Measurements from ENCODE around the gene TRIM27.
"Not testable (repeated sequence)": the region's sequence is repeated elsewhere in the genome, so short reads cannot be mapped to it uniquely, and the experiment has no call there.

Gene TRIM27

DNA sequence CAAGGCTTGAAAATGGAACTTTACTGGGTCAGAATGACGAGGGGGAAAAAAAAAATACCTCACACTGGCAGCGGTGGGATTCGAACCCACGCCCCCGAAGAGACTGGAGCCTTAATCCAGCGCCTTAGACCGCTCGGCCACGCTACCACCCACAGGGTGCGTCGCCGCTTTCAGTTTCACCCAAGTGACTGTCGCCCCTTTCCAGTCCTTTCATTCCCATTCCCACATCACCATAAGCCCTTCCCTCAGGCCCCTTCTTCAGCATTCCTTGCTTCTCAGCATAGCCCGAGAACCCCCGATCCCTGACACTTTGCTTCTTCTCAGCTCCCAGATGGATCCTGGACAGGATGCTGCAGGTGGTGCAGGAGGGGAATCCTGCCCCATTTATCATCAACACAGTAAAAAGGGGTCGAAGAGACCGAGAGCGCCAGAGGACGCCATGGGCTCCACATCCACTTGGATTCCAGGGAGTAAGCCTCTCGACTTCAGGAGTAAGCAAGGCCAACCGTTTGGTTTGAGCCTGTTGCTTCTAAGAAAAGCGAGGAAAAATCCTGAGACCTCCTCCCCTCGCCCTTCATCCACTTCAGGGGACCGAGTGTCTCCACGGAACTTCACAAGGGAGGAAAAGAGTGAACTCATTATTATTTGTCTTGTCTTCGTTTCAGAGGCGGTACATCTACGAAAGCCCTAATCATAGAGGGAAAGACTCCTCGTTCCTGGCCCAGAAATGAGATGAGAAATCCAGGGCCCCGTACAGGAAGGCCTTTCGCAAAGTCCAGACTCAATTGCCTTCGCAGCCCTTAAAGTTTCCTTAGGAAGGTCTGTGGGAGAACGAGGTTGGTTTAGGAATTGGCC is 20.0 kb upstream of the TRIM27 start:
- H3K27ac ChIP-seq = peak overlapping the region in 18 of 21 experiments; percentile 1 to 79 (median 57)
- peak overlapping the region; percentile 23 to 50 (median 34) for H3K4me3 ChIP-seq

DNA sequence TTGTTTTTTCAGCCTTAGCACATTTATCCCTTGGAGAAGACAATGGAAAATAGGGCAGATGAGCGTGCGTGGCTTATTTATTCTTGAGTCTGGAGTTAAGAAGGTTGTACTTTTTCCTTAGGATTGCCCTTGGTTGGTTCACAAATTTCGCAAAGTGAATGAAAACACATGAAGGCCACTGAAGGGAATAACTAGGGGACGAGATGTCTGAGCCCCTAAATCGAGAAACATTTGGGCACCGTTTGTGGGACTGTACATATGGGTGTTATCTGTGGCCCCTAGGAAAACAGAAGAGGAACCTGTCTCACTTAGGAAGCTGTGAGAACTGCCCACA is 19.4 kb upstream of the TRIM27 start:
- Histone ChIP-seq H3K4me3 (peak overlapping the region in 4 of 7 experiments; percentile 23 to 50 (median 42)), H3K27ac (peak overlapping the region in 1 of 21 experiments; percentile 32)

DNA sequence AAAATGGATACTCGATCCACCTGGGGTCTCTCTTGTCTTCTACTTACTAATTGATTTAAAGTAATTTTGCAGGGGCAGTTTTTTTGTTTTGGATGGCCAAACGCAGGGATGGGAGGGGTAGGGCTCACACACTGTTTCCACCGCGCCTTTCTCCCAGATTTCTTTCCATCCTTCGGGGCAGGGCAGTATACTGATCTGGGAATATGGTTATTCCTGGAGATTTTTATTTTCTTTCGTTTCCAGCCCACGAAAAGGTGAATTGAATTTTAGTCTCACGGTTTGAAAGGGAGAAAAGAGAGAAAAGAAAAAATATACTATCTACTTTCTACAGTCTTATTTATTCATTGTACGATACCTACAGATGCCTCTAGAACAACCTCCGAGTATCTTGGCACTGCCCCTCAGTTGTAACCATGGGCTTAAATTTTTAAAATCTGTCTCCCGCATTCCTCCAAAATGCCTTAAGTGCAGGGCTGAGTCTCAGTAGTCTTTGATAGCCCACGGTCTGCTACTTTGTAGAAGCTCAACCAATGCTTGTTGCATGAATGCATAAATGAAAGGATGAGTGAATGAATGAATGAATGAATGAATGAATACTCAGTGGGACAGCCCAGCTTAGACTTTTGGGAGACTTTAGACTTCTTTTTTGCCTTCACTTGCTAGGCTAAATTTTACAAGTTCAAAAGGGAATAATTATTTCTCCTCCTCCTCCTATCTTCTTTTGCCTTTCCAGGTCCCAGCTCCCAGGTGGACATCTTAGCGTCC is 18.1 kb upstream of the TRIM27 start:
- Histone ChIP-seq H3K27ac (peak overlapping the region in 10 of 21 experiments; percentile 55 to 87 (median 74)), H3K4me3 (peak overlapping the region; percentile 39 to 62 (median 52))

DNA sequence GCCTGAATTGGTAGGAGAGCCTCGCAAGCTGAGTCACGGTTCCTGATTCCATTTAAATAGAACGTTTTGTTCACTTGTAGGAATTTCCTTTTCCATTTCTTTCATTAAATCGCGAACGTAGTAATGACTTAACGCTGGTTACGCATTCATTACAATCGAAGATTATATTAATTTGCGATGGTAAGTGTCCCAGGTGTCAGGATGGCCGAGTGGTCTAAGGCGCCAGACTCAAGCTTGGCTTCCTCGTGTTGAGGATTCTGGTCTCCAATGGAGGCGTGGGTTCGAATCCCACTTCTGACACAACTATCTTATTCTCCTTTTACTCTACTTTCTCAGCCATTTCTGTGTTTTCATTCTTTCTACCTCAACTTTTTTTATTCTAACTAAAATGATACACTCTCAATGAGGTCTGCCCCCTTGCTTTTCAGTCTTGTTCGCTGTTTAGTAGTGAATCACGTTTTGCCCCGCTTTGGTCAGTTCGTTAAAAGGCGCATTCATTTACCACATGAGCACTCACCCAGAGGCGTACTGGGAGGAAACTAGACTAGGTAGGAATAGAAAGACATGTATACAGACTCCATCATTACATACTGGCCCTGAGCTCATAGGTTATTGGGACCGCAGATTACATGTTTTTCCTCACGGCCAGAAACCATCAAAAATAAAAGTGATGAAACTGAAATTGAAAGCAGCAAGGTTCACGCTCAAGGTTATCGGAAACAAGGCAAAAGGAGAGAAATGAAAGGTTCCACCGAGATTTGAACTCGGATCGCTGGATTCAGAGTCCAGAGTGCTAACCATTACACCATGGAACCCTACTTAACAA is 17.3 kb upstream of the TRIM27 start:
- peak overlapping the region; percentile 39 to 62 (median 52) for H3K4me3 ChIP-seq
- peak overlapping the region in 18 of 21 experiments; percentile 38 to 87 (median 70) for H3K27ac ChIP-seq

DNA sequence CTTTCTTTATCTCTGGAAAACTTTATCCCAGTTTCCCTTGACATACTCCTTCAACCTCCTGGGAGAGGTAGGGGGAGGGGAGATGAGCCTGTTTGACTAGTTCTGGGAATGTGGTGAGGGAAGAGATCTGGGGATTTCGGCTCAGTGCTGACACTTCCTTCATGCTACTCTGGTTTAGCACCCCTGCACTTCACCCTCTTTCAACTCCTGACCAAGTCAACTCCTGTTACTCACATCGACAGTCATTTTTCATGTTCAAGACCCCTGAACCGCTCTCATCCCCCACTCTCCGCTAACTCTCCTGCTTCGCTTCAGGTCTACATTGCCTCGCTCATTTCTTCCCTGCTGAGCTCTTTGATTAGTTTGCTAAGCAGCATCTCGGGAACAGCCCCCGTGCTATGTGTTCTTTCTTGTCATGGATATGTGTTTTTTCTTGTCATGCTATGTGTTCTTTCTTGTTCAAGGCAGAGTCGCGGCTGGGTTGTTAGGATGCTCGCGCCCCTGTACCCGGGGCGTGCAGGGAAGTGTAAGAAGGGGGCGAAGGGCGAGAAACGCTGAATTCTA is 16.6 kb upstream of the TRIM27 start:
- Histone ChIP-seq H3K4me3 (peak overlapping the region; percentile 39 to 62 (median 52)), H3K27ac (peak overlapping the region in 19 of 21 experiments; percentile 23 to 87 (median 68))

DNA sequence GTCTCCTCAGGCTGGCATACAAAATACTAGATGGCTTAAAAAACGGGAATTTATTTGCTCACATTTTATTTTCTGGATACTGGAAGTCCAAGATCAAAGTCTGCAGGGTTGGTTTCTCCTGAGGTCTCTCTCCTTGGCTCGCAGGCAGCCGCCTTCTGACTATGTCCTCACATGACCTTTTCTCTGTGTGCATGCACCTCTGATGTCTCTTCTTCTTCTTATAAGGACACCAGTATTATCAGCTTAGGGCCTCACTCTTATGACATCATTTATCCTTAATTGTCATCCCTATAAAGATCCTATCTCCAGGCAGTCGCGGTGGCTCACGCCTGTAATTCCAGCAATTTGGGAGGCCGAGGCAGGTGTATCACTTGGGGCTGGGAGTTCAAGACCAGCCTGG is 9.3 kb upstream of the TRIM27 start:
- H3K4me3 ChIP-seq = no peak overlapping the region
- H3K27ac ChIP-seq = no peak overlapping the region

DNA sequence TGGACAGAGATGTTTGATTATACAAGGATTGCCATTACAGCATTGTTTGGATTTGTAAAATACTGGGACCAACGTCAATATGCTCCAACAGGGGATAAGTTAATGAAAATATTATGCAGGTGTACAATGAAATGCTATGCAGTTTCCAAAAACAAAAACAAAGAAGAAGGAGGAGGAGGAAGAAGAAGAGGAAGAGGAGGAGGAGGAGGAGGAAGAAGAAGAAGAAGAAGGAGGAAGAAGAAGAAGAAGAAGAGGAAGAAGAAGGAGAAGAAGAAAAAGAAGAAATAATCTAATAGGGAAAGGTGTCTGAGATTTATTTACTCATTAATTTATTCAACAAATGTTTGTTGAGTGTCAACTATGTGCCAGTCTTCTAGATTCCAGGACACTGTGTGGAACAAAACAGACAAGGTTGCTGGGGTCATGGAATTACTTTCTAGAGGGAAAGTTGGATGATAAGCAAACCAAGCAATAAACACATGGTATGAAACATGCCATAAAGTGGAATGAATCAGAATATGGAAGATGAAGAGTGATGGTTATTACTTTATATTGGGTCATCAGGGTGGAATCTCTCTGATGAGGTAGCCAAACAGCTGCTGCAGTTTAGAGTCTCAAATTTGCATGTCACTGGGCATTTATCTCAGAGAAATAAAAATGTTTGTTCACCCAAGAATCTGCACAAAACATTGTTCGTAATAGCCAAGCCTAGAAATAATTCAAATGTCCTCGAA is 6.3 kb upstream of the TRIM27 start:
- H3K27ac ChIP-seq = no peak overlapping the region
- H3K4me3 ChIP-seq = no peak overlapping the region

DNA sequence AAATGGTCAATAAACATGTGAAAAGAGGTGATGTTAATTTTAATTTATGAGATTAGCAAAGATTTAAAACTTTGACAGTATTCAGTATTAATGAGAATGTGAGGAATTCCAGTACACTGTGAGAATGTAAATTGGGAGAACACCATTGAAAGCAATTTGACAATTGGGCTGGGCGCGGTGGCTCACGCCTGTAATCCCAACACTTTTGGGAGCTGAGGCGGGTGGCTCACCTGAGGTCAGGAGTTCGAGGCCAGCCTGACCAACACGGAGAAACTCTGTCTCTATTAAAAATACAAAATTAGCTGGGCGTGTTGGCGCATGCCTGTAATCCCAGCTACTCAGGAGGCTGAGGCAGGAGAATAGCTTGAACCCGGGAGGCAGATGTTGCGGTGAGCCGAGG is 5.6 kb upstream of the TRIM27 start:
- H3K4me3 ChIP-seq, H3K27ac ChIP-seq: not testable (repeated sequence)

DNA sequence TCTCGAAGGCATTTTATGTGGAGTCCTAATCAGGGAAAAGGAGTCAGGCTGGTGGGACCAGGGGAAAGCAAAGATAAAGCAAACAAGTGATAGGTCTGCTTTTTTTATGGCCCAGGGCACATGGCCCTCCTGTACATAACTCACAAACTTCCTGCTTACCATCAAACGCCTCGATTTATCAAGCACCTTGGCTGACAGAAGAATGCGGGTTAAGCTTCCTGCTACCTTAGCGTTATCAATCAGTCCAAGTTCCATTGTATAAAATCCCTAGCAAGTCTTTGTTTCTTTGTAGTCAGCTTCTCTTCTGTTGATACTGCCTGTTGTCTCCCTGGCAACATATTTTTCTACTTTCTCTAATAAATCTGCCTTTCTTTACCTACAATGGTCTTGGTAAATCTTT is 4.1 kb upstream of the TRIM27 start:
- Histone ChIP-seq H3K27ac (no peak overlapping the region), H3K4me3 (no peak overlapping the region)

DNA sequence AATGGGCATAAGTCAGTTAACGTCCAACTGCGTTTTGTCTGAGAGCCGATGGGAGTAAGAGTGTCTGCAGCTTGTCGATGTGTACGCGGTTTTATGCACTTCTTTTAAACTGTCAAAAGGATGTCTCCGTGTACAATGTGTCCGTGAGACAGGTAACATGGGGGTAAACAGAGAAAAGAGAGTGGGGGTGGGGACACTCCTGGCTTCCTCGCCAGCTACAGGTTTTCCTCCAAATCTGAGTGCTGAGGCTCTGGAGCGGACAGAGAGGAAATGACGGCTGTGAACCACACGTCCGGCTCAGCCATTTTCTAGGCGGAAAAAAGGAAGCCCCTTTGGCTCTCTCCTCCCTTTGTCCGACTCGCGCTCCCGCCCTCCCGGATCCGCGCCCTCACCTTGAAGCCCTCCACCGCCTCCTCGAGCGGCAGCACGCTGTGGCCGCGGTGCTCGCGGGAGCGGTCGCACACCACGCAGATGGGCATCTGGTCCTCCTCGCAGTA is 916 bp downstream of the TRIM27 start:
- peak overlapping the region; percentile 69 to 98 (median 94) for H3K27ac ChIP-seq
- H3K4me3 ChIP-seq = peak overlapping the region; percentile 68 to 99 (median 93)

DNA sequence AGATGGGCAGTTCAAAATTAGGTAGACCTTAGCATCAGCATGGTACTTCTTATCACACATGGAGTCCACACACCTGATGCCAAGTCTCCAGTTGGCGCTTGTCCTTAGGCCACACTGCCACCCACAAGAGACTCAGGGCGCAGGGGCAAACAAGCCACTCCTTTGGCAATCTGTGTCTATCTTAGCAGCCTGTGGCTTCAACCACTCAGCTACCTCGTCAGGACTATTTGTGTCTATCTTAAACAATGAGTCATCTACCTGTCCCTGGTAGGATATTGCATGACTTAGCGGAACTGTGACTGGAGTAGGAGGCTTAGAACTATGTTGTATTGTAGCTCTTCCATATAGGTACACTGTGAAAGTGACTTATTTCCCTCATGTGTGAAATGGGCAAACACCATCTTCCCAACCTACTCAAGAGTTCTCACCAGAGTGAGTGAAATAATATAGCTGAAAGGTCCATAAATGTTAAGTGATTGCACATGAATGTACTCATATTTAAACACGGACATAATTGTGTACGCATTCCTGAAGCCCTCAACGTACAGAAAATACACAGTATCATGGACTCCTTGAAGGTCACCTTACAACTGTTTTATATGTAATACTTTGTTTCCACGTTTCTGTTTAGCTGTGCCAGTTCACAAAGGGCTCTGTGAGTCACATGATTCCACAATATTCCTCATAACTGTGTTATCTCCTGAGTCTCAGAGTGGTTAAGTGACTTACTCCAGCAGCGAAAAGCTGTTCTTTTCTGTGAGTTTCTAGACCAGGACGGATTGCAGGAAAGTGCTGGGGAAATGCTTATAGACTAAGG is 1.6 kb downstream of the TRIM27 start:
- Histone ChIP-seq H3K27ac (peak overlapping the region in 20 of 21 experiments; percentile 86 to 98 (median 94)), H3K4me3 (peak overlapping the region; percentile 68 to 99 (median 93))

DNA sequence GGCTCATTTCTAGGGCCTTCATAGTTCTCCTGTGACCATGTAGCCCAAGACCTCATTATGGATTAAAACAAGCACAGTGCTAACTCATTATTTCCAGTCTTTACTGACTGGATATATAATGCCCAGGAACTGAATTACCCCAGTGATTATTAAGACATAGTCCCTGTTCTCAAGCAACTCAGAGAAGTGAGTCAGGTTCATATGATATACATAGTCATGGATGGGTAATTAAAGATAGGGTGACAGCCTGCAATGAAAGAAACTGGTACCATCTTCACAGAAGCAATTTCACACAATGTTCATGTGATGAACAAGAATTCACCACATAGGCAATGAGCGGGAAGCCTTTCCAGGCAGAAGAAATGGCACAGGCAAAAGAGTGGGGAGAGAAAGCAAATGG is 3.5 kb downstream of the TRIM27 start:
- Histone ChIP-seq H3K4me3 (no peak overlapping the region), H3K27ac (no peak overlapping the region)

DNA sequence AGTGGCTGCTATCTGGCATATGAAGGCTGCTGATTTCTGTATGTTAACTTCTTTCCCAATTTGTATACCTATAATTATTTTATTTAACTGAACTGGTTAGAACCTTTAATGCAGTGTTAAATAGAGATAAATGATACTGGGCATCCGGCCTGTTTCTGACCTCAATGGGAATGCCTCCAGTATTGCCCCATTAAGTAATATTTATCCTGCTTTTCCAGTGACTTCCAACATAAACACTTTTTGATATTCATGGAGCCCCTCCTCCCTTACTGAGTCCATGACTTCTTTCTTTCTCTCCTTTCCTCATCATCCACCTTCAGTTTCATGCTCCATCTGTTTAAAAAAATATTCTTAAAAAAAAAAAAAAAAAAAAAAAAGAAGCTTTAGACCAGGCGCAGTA is 8.8 kb downstream of the TRIM27 start:
- Histone ChIP-seq H3K4me3 (no peak overlapping the region), H3K27ac (no peak overlapping the region)

DNA sequence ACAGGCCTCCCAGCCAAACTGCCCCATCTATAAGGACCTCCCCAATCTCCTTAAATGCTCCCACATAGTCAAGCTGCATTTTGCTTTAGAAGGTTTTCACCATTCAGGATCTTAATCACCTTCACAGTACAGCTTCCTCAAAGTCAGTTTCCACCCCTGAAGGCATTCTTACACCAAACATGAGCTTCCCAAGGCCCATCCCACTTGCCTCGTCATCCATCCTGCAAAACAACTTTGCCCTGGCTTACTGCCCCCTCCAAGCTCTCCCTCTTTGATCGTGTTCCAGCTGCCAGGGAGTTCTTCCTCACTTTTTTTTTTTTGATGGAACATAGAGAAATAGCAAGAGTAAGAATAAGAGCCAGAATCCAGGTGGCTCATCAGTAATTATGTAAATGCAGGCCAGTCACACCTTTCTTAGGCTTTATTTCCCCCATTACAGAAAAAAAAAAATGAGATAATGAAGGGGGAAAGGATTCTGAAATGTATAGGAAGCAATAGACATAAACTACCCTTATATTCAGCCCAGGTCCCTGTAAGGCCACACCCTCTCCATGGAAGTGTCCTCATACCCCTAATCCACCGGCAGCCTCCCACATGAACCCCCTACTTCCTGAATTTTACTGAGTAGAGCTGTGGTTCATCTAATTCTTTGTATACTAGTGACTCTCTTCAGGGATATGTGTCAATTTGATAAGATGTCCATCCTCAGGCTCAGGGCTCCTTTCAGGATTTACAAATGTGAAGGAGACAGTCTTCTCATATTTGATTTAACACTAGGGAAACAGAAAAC is 12.7 kb downstream of the TRIM27 start:
- peak overlapping the region in 3 of 21 experiments; percentile 15 to 38 (median 16) for H3K27ac ChIP-seq
- H3K4me3 ChIP-seq = no peak overlapping the region

DNA sequence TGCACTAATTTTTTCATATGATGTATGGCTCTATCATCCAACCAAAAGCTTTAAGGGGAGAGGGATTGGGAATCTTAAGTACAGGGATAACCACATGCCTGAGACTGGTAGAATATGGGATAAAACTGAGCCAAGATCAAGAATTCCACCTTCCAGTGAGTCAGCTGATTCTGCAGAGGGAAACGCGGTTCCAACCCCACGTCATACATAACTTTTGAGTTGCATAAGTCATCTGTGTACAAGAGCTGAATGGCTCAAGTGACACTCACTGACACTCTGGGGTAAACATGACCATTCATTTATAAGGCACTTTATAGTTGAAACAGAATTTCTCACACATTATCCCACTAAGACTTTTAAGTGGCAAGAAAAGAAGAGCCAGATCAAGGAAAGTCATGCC is 16.4 kb downstream of the TRIM27 start:
- Histone ChIP-seq H3K4me3 (no peak overlapping the region), H3K27ac (no peak overlapping the region)

DNA sequence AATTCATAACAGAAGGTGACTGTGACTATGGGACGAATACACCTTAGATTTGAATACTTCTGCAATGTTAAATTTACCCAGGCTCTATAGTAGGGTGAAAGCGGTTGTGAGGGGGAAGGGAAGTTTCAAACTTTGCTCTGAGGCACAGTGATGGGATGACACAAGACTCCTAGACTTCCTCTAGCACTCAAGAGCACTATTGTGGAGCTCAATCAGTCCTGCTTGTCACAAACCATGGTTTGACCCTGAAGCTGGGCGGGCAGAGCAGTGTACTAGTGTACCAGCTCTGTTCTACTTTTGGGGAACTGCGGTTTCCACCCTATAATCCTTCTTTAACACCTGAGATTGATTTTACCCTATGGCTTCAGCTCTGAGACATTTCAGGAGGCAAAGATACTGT is 17.1 kb downstream of the TRIM27 start:
- H3K27ac ChIP-seq = no peak overlapping the region

DNA sequence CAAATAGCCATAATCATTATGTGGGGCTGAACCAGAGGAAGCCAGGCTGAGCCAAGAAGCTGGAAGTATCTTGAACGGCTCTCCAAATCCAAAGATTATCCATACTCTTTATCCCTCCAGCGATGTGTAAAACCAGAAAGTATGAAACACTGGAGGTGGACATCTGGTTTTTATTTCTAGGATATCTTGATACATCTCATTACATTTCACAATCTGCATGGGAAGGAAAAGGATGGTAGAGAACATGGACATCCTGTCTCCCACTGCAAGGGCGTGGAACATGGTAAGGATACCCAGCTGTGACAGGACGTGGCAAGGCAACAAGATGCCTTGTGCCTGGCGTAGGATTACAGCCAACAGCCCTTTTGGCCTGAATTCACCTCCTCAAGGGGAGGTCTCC is 20.1 kb downstream of the TRIM27 start:
- Histone ChIP-seq H3K4me3 (no peak overlapping the region), H3K27ac (no peak overlapping the region)

More for the DNA sequence above, 17.1 kb downstream of the TRIM27 start:
- no peak overlapping the region for H3K4me3 ChIP-seq

Measured in skin epidermis (tissue), 12 donors.